Body of pancreas (tissue), 4 donors: ENCODE results near the gene STOX2. TPM values are rescaled to one million over a fixed set of nuclear protein-coding genes. Genes with fewer than 3 reads are reported as not detected.
A peak's percentile ranks its signal among the peaks of the same experiment; 100 is the strongest.

ENCODE experiments used
- ATAC-seq: fragments of 150-250 bp; one replicate; pipeline ENCODE4 v1.9.1; 2016
- DNase-seq, 4 donors: peaks; one replicate each; pipeline ENCODE4 v3.0.0-alpha.2; 2019
- H3K27ac ChIP-seq, 4 donors: fragments of 200-600 bp; sonication (generic); 1 replicate in 3 of 4; 2 replicates in 1 of 4; pipeline versions ENCODE4 v1.5.1 to v1.6.1; 2016 to 2019; ENCODE audit warnings: mild to moderate bottlenecking in 1 of 4, mixed read lengths in 1 of 4, moderate library complexity in 1 of 4
- H3K27me3 ChIP-seq, 2 donors: fragments of 200-600 bp; sonication (generic); one replicate each; pipeline ENCODE4 v1.6.0; 2016; ENCODE audit warnings: mild to moderate bottlenecking in 1 of 2
- H3K36me3 ChIP-seq, 2 donors: fragments of 200-600 bp; sonication (generic); replicated peaks in 1 of 2; 2 replicates each; pipeline ENCODE4 v1.5.1; 2016; ENCODE audit warnings: low read depth in 2 of 2; ENCODE audit not compliant: insufficient read depth in 1 of 2
- H3K4me1 ChIP-seq: fragments of 200-600 bp; sonication (generic); one replicate; pipeline ENCODE4 v1.6.0; 2016
- H3K4me3 ChIP-seq, 2 donors: fragments of 200-600 bp; sonication (generic); 1 replicate in 1 of 2; 2 replicates in 1 of 2; pipeline ENCODE4 v1.5.1; 2016 to 2019
- H3K9me3 ChIP-seq, 3 donors: fragments of 200-600 bp; sonication (generic); 1 replicate in 2 of 3; 2 replicates in 1 of 3; pipeline ENCODE4 v1.5.1; 2016
- CTCF ChIP-seq, 7 experiments: fragments of 450-650 bp in 4 of 7; fragments of 200-600 bp in 3 of 7; sonication (generic) in 3 of 7; IDR thresholded peaks; one replicate each; pipeline ENCODE4 v1.5.1; 2016 to 2019; ENCODE audit warnings: antibody characterized with exemption in 7 of 7
- POLR2A ChIP-seq, 3 donors: fragments of 450-650 bp; IDR thresholded peaks; one replicate each; pipeline ENCODE4 v1.6.1; 2016; ENCODE audit warnings: antibody characterized with exemption in 3 of 3, mild to moderate bottlenecking in 2 of 3
- WGBS, 2 donors: methylation state at CpG; one replicate each; pipeline ENCODE4 v1.1.5; 2017; 5-methylcytosine and 5-hydroxymethylcytosine counted together
- intact Hi-C: fragments of 100-400 bp; cut with DNase I; formaldehyde crosslinking; loops from one replicate; pipeline ENCODE4 v1.15.1; 2023
- total RNA-seq, 2 donors: library from RNA; depleted of rRNA; stranded (reverse); fragments of >200 nt; gene quantifications; one replicate each; pipeline ENCODE4 v1.1.0, GENCODE V29; 2016

The STOX2 gene
- total RNA-seq, 2 donors from 2014 or later: 15.0 to 15.8 TPM

GRCh38 chr4:183870997-183871396 lies 34.1 kb upstream of the STOX2 start:
- no peak for ATAC-seq
- intact Hi-C loops: no loop called here
- H3K9me3 ChIP-seq: no peaks in the 10 kb centered on the region
- WGBS, 2 donors: 74 to 85% methylated on average over 3 of the region's 3 CpGs
- H3K27ac ChIP-seq: no peak overlapping the region
- H3K4me1 ChIP-seq: peaks cover 8% of the 10 kb centered on the region
- no peaks in the 10 kb centered on the region for H3K36me3 ChIP-seq
- H3K27me3 ChIP-seq: no peaks in the 10 kb centered on the region
- no peak for DNase-seq
- no peak overlapping the region for H3K4me3 ChIP-seq
- TF ChIP-seq POLR2A (IDR thresholded peaks at IDR 0.05) (no peak), CTCF (IDR thresholded peaks at IDR 0.05) (no peak)

GRCh38 chr4:183871581-183871980 lies 33.5 kb upstream of the STOX2 start:
- no peak for DNase-seq
- TF ChIP-seq CTCF (IDR thresholded peaks at IDR 0.05): no peak
- no peak for TF ChIP-seq POLR2A (IDR thresholded peaks at IDR 0.05)
- H3K36me3 ChIP-seq: no peaks in the 10 kb centered on the region
- no peak overlapping the region for H3K4me3 ChIP-seq
- H3K9me3 ChIP-seq: no peaks in the 10 kb centered on the region
- no peak for ATAC-seq
- H3K27ac ChIP-seq: no peak overlapping the region
- intact Hi-C loops: no loop called here
- 88 to 92% methylated on average over 4 of the region's 4 CpGs for WGBS, 2 donors
- H3K4me1 ChIP-seq: peaks cover 10% of the 10 kb centered on the region
- no peaks in the 10 kb centered on the region for H3K27me3 ChIP-seq

- DNase-seq (peak in 1 of 4 donors; percentile 16), ATAC-seq (no peak)
- Histone ChIP-seq H3K27me3 (no peaks in the 10 kb centered on the region), H3K4me3 (no peak overlapping the region), H3K9me3 (no peaks in the 10 kb centered on the region), H3K36me3 (no peaks in the 10 kb centered on the region), H3K4me1 (peaks cover 20% of the 10 kb centered on the region), H3K27ac (no peak overlapping the region)
- 28 to 29% methylated on average over 5 of the region's 5 CpGs for WGBS, 2 donors
- TF ChIP-seq CTCF (IDR thresholded peaks at IDR 0.05): no peak
- TF ChIP-seq POLR2A (IDR thresholded peaks at IDR 0.05): no peak
- intact Hi-C loops: no loop called here
Observed at GRCh38 chr4:183872531-183872930, 32.6 kb upstream of the STOX2 start.

- no peak for ATAC-seq
Observed at GRCh38 chr4:183873409-183874185, 31.5 kb upstream of the STOX2 start.

More at GRCh38 chr4:183873409-183874185, 31.5 kb upstream of the STOX2 start:
- no peak for DNase-seq
- WGBS, 2 donors: 90 to 92% methylated on average over 7 of the region's 7 CpGs
- no peak overlapping the region for H3K4me3 ChIP-seq
- no peaks in the 10 kb centered on the region for H3K36me3 ChIP-seq
- intact Hi-C loops: no loop called here
- no peaks in the 10 kb centered on the region for H3K9me3 ChIP-seq
- H3K27me3 ChIP-seq: no peaks in the 10 kb centered on the region
- TF ChIP-seq POLR2A (IDR thresholded peaks at IDR 0.05) (no peak), CTCF (IDR thresholded peaks at IDR 0.05) (no peak)
- H3K4me1 ChIP-seq: peaks cover 20% of the 10 kb centered on the region
- no peak overlapping the region for H3K27ac ChIP-seq
